Neural cell (in vitro differentiated cells): ENCODE data around the gene PDE10A. TPM values are rescaled to one million over a fixed set of nuclear protein-coding genes. Genes with fewer than 3 reads are reported as not detected.
"Not testable (repeated sequence)": the region's sequence is repeated elsewhere in the genome, so short reads cannot be mapped to it uniquely, and the experiment has no call there.

Source experiments
- H2AFZ ChIP-seq: fragments of 200-600, 300-800 bp; sonication (generic), shearing (Covaris generic); 2 replicates; pipeline ENCODE4 v1.6.0; 2014; ENCODE audit warnings: low read depth, mild to moderate bottlenecking, antibody characterized with exemption, low read length, moderate library complexity
- H3F3A ChIP-seq: fragments of 200-600 bp; shearing (Covaris generic); 2 replicates; pipeline ENCODE4 v1.6.1; 2016; ENCODE audit warnings: mild to moderate bottlenecking, moderate library complexity, mixed read lengths, antibody characterized with exemption, low read length; ENCODE audit not compliant: insufficient read depth, poor library complexity, severe bottlenecking
- H3K27ac ChIP-seq: fragments of 200-600, 300-800 bp; sonication (generic), shearing (Covaris generic); 2 replicates; pipeline ENCODE4 v1.5.1; 2014; ENCODE audit warnings: mild to moderate bottlenecking, low read length, moderate library complexity
- H3K27me3 ChIP-seq: fragments of 300-800, 200-600 bp; sonication (generic), shearing (Covaris generic); 2 replicates; pipeline ENCODE4 v1.6.0; 2014; ENCODE audit warnings: mild to moderate bottlenecking, low read depth, low read length, moderate library complexity; ENCODE audit not compliant: insufficient read depth
- H3K36me3 ChIP-seq: fragments of 300-800, 200-600 bp; sonication (generic), shearing (Covaris generic); 2 replicates; pipeline ENCODE4 v1.5.1; 2014; ENCODE audit warnings: mild to moderate bottlenecking, antibody characterized with exemption, low read length, moderate library complexity; ENCODE audit not compliant: insufficient read depth
- H3K4me2 ChIP-seq: fragments of 300-800, 200-600 bp; sonication (generic), shearing (Covaris generic); 2 replicates; pipeline ENCODE4 v1.6.0; 2014; ENCODE audit warnings: mild to moderate bottlenecking, low read length
- H3K4me3 ChIP-seq: fragments of 300-800, 200-600 bp; sonication (generic), shearing (Covaris generic); 2 replicates; pipeline ENCODE4 v1.5.1; 2014; ENCODE audit warnings: mild to moderate bottlenecking, low read length, moderate library complexity
- H3K79me2 ChIP-seq: fragments of 200-600 bp; shearing (Covaris generic); replicated peaks from 2 replicates; pipeline ENCODE4 v1.6.0; 2014; ENCODE audit warnings: mild to moderate bottlenecking, low read length, moderate library complexity; ENCODE audit not compliant: insufficient read depth
- H3K9ac ChIP-seq: fragments of 300-800, 200-600 bp; sonication (generic), shearing (Covaris generic); 2 replicates; pipeline ENCODE4 v1.6.1; 2016; ENCODE audit warnings: mild to moderate bottlenecking, low read length, mixed read lengths
- H3K9me2 ChIP-seq: fragments of 200-600 bp; shearing (Covaris generic); 2 replicates; pipeline ENCODE4 v1.6.1; 2016; ENCODE audit warnings: mild to moderate bottlenecking, low read length, mixed read lengths; ENCODE audit not compliant: insufficient read depth
- H3K9me3 ChIP-seq: fragments of 200-600, 300-800 bp; sonication (generic), shearing (Covaris generic); 2 replicates; pipeline ENCODE4 v1.6.1; 2016; ENCODE audit warnings: mild to moderate bottlenecking, mixed run types, low read length, moderate library complexity, mixed read lengths
- H4K20me1 ChIP-seq: fragments of 200-600 bp; shearing (Covaris generic); 2 replicates; pipeline ENCODE4 v1.6.1; 2016; ENCODE audit warnings: mild to moderate bottlenecking, mixed run types; ENCODE audit not compliant: insufficient read depth
- CTCF ChIP-seq: fragments of 450-650 bp; IDR thresholded peaks from 2 replicates; pipeline ENCODE4 v1.5.1; 2014; ENCODE audit warnings: antibody characterized with exemption, mild to moderate bottlenecking, moderate library complexity; ENCODE audit not compliant: poor library complexity, severe bottlenecking
- EP300 ChIP-seq: fragments of 450-650 bp; conservative IDR thresholded peaks from 2 replicates; pipeline ENCODE4 v1.6.1; 2014; ENCODE audit warnings: antibody characterized with exemption, mild to moderate bottlenecking, moderate library complexity; ENCODE audit not compliant: poor library complexity, severe bottlenecking
- EZH2 ChIP-seq: fragments of 200-600, 300-800 bp; shearing (Covaris generic), sonication (generic); IDR thresholded peaks from 2 replicates; pipeline ENCODE4 v1.6.1; 2014; ENCODE audit warnings: antibody characterized with exemption, low read length, borderline replicate concordance, mild to moderate bottlenecking; ENCODE audit not compliant: insufficient read depth, poor library complexity, severe bottlenecking
- MXI1 ChIP-seq: fragments of 450-650 bp; conservative IDR thresholded peaks from 2 replicates; pipeline ENCODE4 v1.6.1; 2014; ENCODE audit warnings: antibody characterized with exemption, mild to moderate bottlenecking; ENCODE audit not compliant: poor library complexity, severe bottlenecking
- POLR2AphosphoS5 ChIP-seq: IDR thresholded peaks from 2 replicates; pipeline ENCODE4 v1.6.1; 2012
- RAD21 ChIP-seq: fragments of 450-650 bp; conservative IDR thresholded peaks from 2 replicates; pipeline ENCODE4 v1.6.1; 2014; ENCODE audit warnings: antibody characterized with exemption, mild to moderate bottlenecking, moderate library complexity
- REST ChIP-seq: IDR thresholded peaks from 2 replicates; pipeline ENCODE4 v1.6.1; 2012; ENCODE audit warnings: borderline replicate concordance
- SMC3 ChIP-seq: fragments of 450-650 bp; conservative IDR thresholded peaks from 2 replicates; pipeline ENCODE4 v1.6.1; 2014; ENCODE audit warnings: antibody characterized with exemption, mild to moderate bottlenecking, moderate library complexity; ENCODE audit not compliant: poor library complexity
- TAF1 ChIP-seq: IDR thresholded peaks from 2 replicates; pipeline ENCODE4 v1.6.1; 2012; ENCODE audit warnings: low read depth
- polyA plus RNA-seq: library from polyadenylated mRNA; depleted of rRNA; stranded (reverse); fragments of >200 nt; gene quantifications from 2 replicates; pipeline ENCODE4 v1.2.3, GENCODE V29; 2014

The PDE10A gene
- polyA plus RNA-seq, 1 donor from 2014 or later = 52.4 TPM

- no peak overlapping the region for H3K4me2 ChIP-seq
- no peak overlapping the region for H3K4me3 ChIP-seq
- no peak overlapping the region for H3K9ac ChIP-seq
- H3K36me3 ChIP-seq = no peaks in the 10 kb centered on the region
- TF ChIP-seq CTCF (no peak), EP300 (no peak), RAD21 (no peak), TAF1 (no peak), SMC3 (no peak), MXI1 (no peak), EZH2 (no peak), POLR2AphosphoS5 (no peak), REST (no peak)
- H3K27me3 ChIP-seq = no peaks in the 10 kb centered on the region
- no peaks in the 10 kb centered on the region for H3K9me2 ChIP-seq
- H3K9me3 ChIP-seq = no peaks in the 10 kb centered on the region
- H4K20me1 ChIP-seq = no peaks in the 10 kb centered on the region
- H2AFZ ChIP-seq = no peak overlapping the region
- no peak overlapping the region for H3K27ac ChIP-seq
- peaks cover 25% of the 10 kb centered on the region for H3K79me2 ChIP-seq
- H3F3A ChIP-seq = no peaks in the 10 kb centered on the region
Observed at GRCh38 chr6:165624871-165625639, 38.0 kb downstream of the PDE10A start.

- Histone ChIP-seq H3K27me3 (no peaks in the 10 kb centered on the region), H3K9me2 (no peaks in the 10 kb centered on the region), H3K27ac (no peak overlapping the region), H3K36me3 (no peaks in the 10 kb centered on the region), H3F3A (no peaks in the 10 kb centered on the region), H3K4me2 (no peak overlapping the region), H3K79me2 (peaks cover 9% of the 10 kb centered on the region), H2AFZ (no peak overlapping the region), H3K9ac (no peak overlapping the region), H3K9me3 (no peaks in the 10 kb centered on the region), H4K20me1 (no peaks in the 10 kb centered on the region), H3K4me3 (no peak overlapping the region)
- TF ChIP-seq EZH2 = no peak
- TF ChIP-seq MXI1 = no peak
- no peak for TF ChIP-seq POLR2AphosphoS5
- no peak for TF ChIP-seq RAD21
- TF ChIP-seq SMC3 = no peak
- TF ChIP-seq EP300 = no peak
Observed at GRCh38 chr6:165621940-165622339, 41.1 kb downstream of the PDE10A start.

GRCh38 chr6:165618891-165619290 lies 44.1 kb downstream of the PDE10A start:
- not testable (repeated sequence) for H3K4me2 ChIP-seq, H2AFZ ChIP-seq, H3F3A ChIP-seq, H3K27ac ChIP-seq, H3K27me3 ChIP-seq, H4K20me1 ChIP-seq, H3K36me3 ChIP-seq, H3K9ac ChIP-seq, H3K4me3 ChIP-seq, H3K9me3 ChIP-seq, H3K9me2 ChIP-seq
- H3K79me2 ChIP-seq = peaks cover 20% of the 10 kb centered on the region
